Measurements from ENCODE around the gene HLA-DMB. TPM values are rescaled to one million over a fixed set of nuclear protein-coding genes. Genes with fewer than 3 reads are reported as not detected.

The HLA-DMB gene
- total and polyA plus RNA-seq, 10 of the 15 experiments (the other 5 are each of a cell fraction or from before 2014, with no cell fraction given), result 114 to 173 (median 150) TPM

DNA sequence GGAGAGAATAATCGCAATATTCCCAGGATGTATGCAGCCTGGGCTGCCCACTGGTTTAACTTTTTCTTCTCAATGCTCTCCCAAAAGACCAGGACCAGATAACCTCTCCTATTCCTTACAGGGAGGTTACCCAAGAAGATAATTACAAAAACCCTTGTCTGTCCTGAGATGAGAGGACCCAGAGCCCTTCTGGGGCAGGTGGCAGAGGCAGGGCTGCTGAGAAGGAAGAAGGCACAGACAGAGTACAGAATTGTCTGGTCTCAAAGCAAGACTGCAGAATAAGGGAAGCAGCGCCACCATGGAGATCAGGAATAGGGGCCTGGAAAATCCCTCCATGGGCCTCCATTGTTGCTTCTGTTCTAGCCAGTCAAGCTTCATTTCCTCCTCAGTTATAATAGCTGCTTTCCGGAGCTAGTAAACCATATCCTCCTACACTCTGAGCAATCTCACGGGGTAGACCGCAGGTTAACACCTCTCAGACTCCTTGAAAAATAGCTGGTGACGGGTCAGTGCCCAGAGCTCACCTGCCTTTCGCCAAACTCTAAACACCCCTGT lies 463 bp upstream of the HLA-DMB start (continued):
- TF ChIP-seq IRF5 (IDR thresholded peaks at IDR 0.05; ENCODE audit: borderline replicate concordance), result peak; percentile 50; the same call in 1 of the 2 replicates
- peak; percentile 79; the same call in 1 of the 2 replicates for TF ChIP-seq TCF3 (IDR thresholded peaks at IDR 0.05; ENCODE audit: borderline replicate concordance, insufficient read depth, low read depth, low read length)
- no peak for TF ChIP-seq KDM1A (IDR thresholded peaks at IDR 0.05; ENCODE audit: borderline replicate concordance)
- TF ChIP-seq NFIC (IDR thresholded peaks at IDR 0.05; ENCODE audit: low read depth, low read length), result peak; percentile 97
- no peak for TF ChIP-seq ZNF274 (IDR thresholded peaks at IDR 0.05; ENCODE audit: insufficient read depth, insufficient read length)
- TF ChIP-seq NFXL1 (IDR thresholded peaks at IDR 0.05; ENCODE audit: borderline replicate concordance), result no peak
- peak; percentile 81; the same call in 1 of the 2 replicates for TF ChIP-seq CHD2 (IDR thresholded peaks at IDR 0.05; ENCODE audit: borderline replicate concordance, low read depth, low read length)
- TF ChIP-seq SIX5 (IDR thresholded peaks at IDR 0.05; ENCODE audit: low read depth, low read length, severe bottlenecking), result peak; percentile 27
- TF ChIP-seq NR2C2 (IDR thresholded peaks at IDR 0.05; ENCODE audit: borderline replicate concordance, control insufficient read depth, insufficient read length, low read depth), result no peak
- peak; percentile 37 for TF ChIP-seq JUNB (IDR thresholded peaks at IDR 0.05)
- TF ChIP-seq MXI1 (IDR thresholded peaks at IDR 0.05; ENCODE audit: low read depth, low read length), result peak; percentile 78
- TF ChIP-seq CTCF (IDR thresholded peaks at IDR 0.05 in 2 of 3, conservative IDR thresholded peaks at IDR 0.05 in 1 of 3; ENCODE audit: control insufficient read depth in 2 of 3, extremely low read depth in 1 of 3, insufficient read depth in 1 of 3, low read depth in 3 of 3, low read length in 3 of 3), result peak in 1 of 3 experiments; percentile 15; a peak in 1 of 6 replicates
- TF ChIP-seq MEF2A (IDR thresholded peaks at IDR 0.05; ENCODE audit: insufficient read depth, low read depth, low read length), result peak; percentile 92
- TF ChIP-seq CHD1 (IDR thresholded peaks at IDR 0.05; ENCODE audit: low read depth, low read length), result no peak
- TF ChIP-seq SPI1 (IDR thresholded peaks at IDR 0.05; ENCODE audit: borderline replicate concordance, insufficient read depth, low read depth, low read length), result peak; percentile 59
- TF ChIP-seq EZH2 (IDR thresholded peaks at IDR 0.05; ENCODE audit: borderline replicate concordance, control insufficient read depth, low read depth, low read length), result no peak
- TF ChIP-seq RCOR1 (conservative IDR thresholded peaks at IDR 0.05; ENCODE audit: low read depth, low read length), result peak; percentile 96; the same call in 1 of the 2 replicates
- TF ChIP-seq, protein P1, sequence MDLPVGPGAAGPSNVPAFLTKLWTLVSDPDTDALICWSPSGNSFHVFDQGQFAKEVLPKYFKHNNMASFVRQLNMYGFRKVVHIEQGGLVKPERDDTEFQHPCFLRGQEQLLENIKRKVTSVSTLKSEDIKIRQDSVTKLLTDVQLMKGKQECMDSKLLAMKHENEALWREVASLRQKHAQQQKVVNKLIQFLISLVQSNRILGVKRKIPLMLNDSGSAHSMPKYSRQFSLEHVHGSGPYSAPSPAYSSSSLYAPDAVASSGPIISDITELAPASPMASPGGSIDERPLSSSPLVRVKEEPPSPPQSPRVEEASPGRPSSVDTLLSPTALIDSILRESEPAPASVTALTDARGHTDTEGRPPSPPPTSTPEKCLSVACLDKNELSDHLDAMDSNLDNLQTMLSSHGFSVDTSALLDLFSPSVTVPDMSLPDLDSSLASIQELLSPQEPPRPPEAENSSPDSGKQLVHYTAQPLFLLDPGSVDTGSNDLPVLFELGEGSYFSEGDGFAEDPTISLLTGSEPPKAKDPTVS (IDR thresholded peaks at IDR 0.05; ENCODE audit: low read depth, low read length), result no peak
- no peak for TF ChIP-seq RBBP5 (conservative IDR thresholded peaks at IDR 0.05)
- peak; percentile 100 for TF ChIP-seq PAX5 (IDR thresholded peaks at IDR 0.05; ENCODE audit: borderline replicate concordance, low read depth, low read length)
- peak; percentile 38; the same call in 1 of the 2 replicates for TF ChIP-seq ZBED1 (IDR thresholded peaks at IDR 0.05; ENCODE audit: borderline replicate concordance)
- TF ChIP-seq YBX1 (IDR thresholded peaks at IDR 0.05), result no peak
- peak in 1 of 2 experiments; percentile 94; a peak in 2 of 3 replicates for TF ChIP-seq EGR1 (IDR thresholded peaks at IDR 0.05; ENCODE audit: borderline replicate concordance in 1 of 2, low read depth in 2 of 2, low read length in 2 of 2)
- peak; percentile 84; the same call in 1 of the 2 replicates for TF ChIP-seq ZNF207 (IDR thresholded peaks at IDR 0.05; ENCODE audit: borderline replicate concordance)
- TF ChIP-seq IKZF1 (conservative IDR thresholded peaks at IDR 0.05), result peak; percentile 99
- TF ChIP-seq HCFC1 (IDR thresholded peaks at IDR 0.05; ENCODE audit: low read length), result no peak
- TF ChIP-seq SUPT20H (IDR thresholded peaks at IDR 0.05; ENCODE audit: borderline replicate concordance, control insufficient read depth, low read depth, low read length), result no peak

Measured in GM12878 (cell line).